Activated CD4-positive, alpha-beta memory T cell treated with anti-CD3 and anti-CD28 coated beads for 36 hours (primary cell): ENCODE data around the gene CDKN1B. TPM values are rescaled to one million over a fixed set of nuclear protein-coding genes. Genes with fewer than 3 reads are reported as not detected.
"Not testable (repeated sequence)": the region's sequence is repeated elsewhere in the genome, so short reads cannot be mapped to it uniquely, and the experiment has no call there.

Experiments used
- CTCF ChIA-PET: fragments of 350-600 bp; sonication (Branson Sonifier 250); formaldehyde crosslinking; loops from one replicate; lab custom pipeline; 2021; ENCODE audit warnings: antibody characterized with exemption, inconsistent platforms; lab: Charles Lee
- POLR2A ChIA-PET: fragments of 350-600 bp; sonication (Branson Sonifier 250); formaldehyde crosslinking; loops from one replicate; lab custom pipeline; 2021; ENCODE audit warnings: antibody characterized with exemption; lab: Charles Lee
- DNase-seq: peaks from one replicate; pipeline ENCODE4 v3.0.0-alpha.2; 2020
- H3K27ac Mint-ChIP-seq: one replicate; pipeline ENCODE4 v1.8.0; 2021; ENCODE audit warnings: mixed read lengths
- H3K27me3 Mint-ChIP-seq: one replicate; pipeline ENCODE4 v1.8.0; 2021; ENCODE audit warnings: mixed read lengths
- H3K36me3 Mint-ChIP-seq: one replicate; pipeline ENCODE4 v1.8.0; 2021; ENCODE audit warnings: mixed read lengths
- H3K4me1 Mint-ChIP-seq: one replicate; pipeline ENCODE4 v1.8.0; 2021; ENCODE audit warnings: low read depth, mixed read lengths
- H3K4me3 Mint-ChIP-seq: one replicate; pipeline ENCODE4 v1.8.0; 2021; ENCODE audit warnings: mild to moderate bottlenecking, mixed read lengths
- H3K9me3 Mint-ChIP-seq: one replicate; pipeline ENCODE4 v1.8.0; 2021; ENCODE audit warnings: mixed read lengths
- intact Hi-C: fragments of 100-400 bp; cut with micrococcal nuclease; formaldehyde crosslinking; loops from one replicate; pipeline ENCODE4 v1.15.1; 2023
- total RNA-seq, 2 experiments: library from RNA; stranded (reverse); gene quantifications; one replicate each; pipeline ENCODE4 v1.2.3, GENCODE V29; 2021

Gene CDKN1B
- total RNA-seq, 2 experiments from 2014 or later, result 52.4 to 52.8 TPM

- intact Hi-C loops, result loop anchor here (1.0 kb wide), 2 partner anchors 11 to 22 kb away; no protein-coding TSS in a partner anchor
- Mint-ChIP-seq H3K9me3 (no peaks in the 10 kb centered on the region), H3K4me1 (peaks cover 46% of the 10 kb centered on the region), H3K4me3 (peak overlapping the region; percentile 59), H3K27me3 (no peaks in the 10 kb centered on the region), H3K36me3 (peaks cover 3% of the 10 kb centered on the region), H3K27ac (peak overlapping the region; percentile 88)
- ChIA-PET CTCF (interaction anchor here (0.7 to 3.9 kb wide), 58 partner anchors 9 to 604 kb away, joined by 3 to 42 read pairs (median 4); partner anchors contain the start of genes APOLD1, BORCS5, CDKN1B and DDX47), POLR2A (interaction anchor here (0.5 to 3.7 kb wide), 15 partner anchors 10 to 380 kb away, joined by 3 to 46 read pairs (median 5); partner anchors contain the start of genes BORCS5, CDKN1B and GPR19)
- peak; percentile 76 for DNase-seq
These were observed 19.9 kb downstream of the CDKN1B start for GRCh38 chr12:12736759-12737676.

DNA sequence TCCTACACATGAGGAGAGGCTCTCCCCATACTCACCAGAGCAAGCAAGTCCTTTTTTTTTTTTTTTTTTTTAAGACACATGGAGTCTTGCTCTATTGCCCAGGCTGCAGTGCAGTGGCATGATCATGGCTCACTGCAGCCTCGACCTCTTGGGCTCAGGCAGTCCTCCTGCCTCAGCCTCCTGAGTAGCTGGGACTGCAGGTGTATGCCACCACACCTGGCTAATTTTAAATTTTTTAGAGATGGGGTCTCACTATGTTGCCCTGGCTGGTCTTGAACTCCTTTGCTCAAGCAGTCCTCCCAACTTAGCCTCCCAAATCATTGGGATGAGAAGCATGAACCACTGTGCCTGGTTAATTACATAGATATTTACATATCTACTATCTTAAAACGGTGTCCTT is 21.0 kb downstream of the CDKN1B start:
- H3K4me3 Mint-ChIP-seq, H3K27me3 Mint-ChIP-seq, H3K27ac Mint-ChIP-seq, H3K36me3 Mint-ChIP-seq, DNase-seq, H3K9me3 Mint-ChIP-seq, intact Hi-C loops: not testable (repeated sequence)
- ChIA-PET CTCF (interaction anchor here (1.2 to 3.8 kb wide), 12 partner anchors 11 to 361 kb away, joined by 3 to 42 read pairs (median 18); partner anchors contain the start of gene CDKN1B), POLR2A (interaction anchor here (3.2 to 3.7 kb wide), 3 partner anchors 11 to 22 kb away, joined by 19 to 46 read pairs (median 46); partner anchors contain the start of gene CDKN1B)
- peaks cover 41% of the 10 kb centered on the region for H3K4me1 Mint-ChIP-seq

GRCh38 chr12:12741660-12742059 is 24.5 kb downstream of the CDKN1B start:
- DNase-seq, result no peak
- Mint-ChIP-seq H3K4me1 (peaks cover 20% of the 10 kb centered on the region), H3K36me3 (peaks cover 7% of the 10 kb centered on the region), H3K9me3 (no peaks in the 10 kb centered on the region), H3K4me3 (no peak overlapping the region), H3K27me3 (no peaks in the 10 kb centered on the region), H3K27ac (no peak overlapping the region)
- intact Hi-C loops, result no loop called here
- POLR2A ChIA-PET, result no interaction called here
- CTCF ChIA-PET, result interaction anchor here (0.6 to 0.9 kb wide), 2 partner anchors 27 to 134 kb away, joined by 3 read pairs; no protein-coding TSS in a partner anchor

GRCh38 chr12:12744546-12745305 is 27.6 kb downstream of the CDKN1B start:
- Mint-ChIP-seq H3K4me3 (no peak overlapping the region), H3K36me3 (peaks cover 5% of the 10 kb centered on the region), H3K9me3 (no peaks in the 10 kb centered on the region), H3K27me3 (no peaks in the 10 kb centered on the region), H3K27ac (no peak overlapping the region), H3K4me1 (peaks cover 8% of the 10 kb centered on the region)
- DNase-seq, result no peak
- intact Hi-C loops, result no loop called here
- ChIA-PET CTCF (interaction anchor here (1.3 kb wide), 1 partner anchor 8 kb away, joined by 3 read pairs; no protein-coding TSS in a partner anchor), POLR2A (no interaction called here)

DNA sequence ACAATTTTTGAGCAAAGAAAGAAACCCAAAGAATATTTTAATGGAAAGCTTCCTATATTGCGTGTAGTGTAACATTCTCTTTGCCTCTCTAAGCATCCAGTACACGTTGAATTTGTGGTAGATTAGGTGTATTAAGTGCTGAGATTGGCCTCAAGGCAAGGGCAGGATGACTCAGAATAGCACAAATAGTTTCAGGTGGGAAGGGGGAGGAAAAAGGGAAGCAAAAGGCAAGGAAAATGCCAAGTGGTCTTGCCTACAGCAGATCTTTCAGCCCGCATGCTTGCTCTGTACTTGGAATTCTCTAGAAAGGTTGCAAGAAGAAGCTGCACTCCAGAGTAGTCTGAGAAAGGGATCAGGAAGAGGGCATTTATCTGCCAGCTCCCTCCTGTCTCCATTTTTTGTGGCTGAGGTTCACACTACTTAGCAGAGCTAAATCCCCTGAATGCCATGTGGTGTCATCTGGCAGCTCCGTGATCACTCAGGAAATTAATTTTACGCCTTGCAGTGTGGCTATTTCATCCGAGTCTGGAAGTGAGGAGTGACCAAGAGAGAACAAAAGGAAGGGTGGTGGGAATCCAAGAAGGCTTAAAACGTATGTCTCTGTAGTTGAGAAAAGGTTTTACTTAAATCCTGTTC is 28.5 kb downstream of the CDKN1B start:
- Mint-ChIP-seq H3K9me3 (no peaks in the 10 kb centered on the region), H3K4me1 (peaks cover 6% of the 10 kb centered on the region), H3K27ac (no peak overlapping the region), H3K27me3 (no peaks in the 10 kb centered on the region), H3K4me3 (no peak overlapping the region), H3K36me3 (peaks cover 5% of the 10 kb centered on the region)
- no peak for DNase-seq
- ChIA-PET CTCF (interaction anchor here (1.3 kb wide), 1 partner anchor 9 kb away, joined by 3 read pairs; no protein-coding TSS in a partner anchor), POLR2A (no interaction called here)
- intact Hi-C loops, result no loop called here

DNA sequence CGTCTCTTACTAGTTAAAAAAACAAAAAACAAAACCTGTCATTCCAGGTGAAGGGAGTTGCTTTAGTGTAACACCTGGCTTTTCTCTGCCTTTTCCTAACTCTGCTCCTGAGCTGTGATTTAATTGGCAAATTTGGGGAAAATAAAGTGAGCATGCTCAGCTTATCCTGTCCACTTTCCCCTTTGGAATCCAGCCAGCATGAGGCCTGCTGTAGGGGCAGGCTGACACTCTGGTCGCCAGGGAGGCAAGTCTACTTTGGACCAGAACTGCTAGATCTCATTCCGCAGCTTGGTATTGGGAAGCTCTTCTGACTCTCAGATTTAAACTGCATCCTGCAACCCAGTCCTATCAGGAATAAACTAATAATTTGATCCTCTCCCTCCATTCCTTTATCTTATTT is 30.1 kb downstream of the CDKN1B start:
- Mint-ChIP-seq H3K36me3 (peaks cover 7% of the 10 kb centered on the region), H3K27ac (no peak overlapping the region), H3K4me3 (no peak overlapping the region), H3K9me3 (no peaks in the 10 kb centered on the region), H3K27me3 (no peaks in the 10 kb centered on the region), H3K4me1 (no peaks in the 10 kb centered on the region)
- intact Hi-C loops, result no loop called here
- ChIA-PET POLR2A (no interaction called here), CTCF (no interaction called here)
- no peak for DNase-seq

DNA sequence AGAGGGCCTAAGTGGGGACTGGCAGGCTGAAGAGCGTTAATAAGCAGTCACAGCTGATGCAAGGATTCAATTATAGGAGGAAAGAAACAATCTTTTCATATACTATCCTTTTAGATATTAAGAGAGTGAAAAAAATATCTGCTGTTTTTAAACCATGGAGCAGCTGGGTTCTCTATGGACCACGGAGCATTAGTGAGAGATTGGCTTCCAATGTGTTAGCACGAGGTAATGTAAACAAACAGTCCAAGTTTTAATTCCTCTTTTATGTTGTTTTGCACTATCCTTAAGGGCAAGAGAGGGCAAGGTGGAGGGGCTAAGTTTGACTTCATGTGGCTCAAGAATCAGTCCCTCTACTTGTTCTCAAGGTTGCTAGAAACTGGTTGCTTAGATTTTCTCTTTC is 30.9 kb downstream of the CDKN1B start:
- Mint-ChIP-seq H3K4me1 (no peaks in the 10 kb centered on the region), H3K4me3 (no peak overlapping the region), H3K36me3 (peaks cover 7% of the 10 kb centered on the region), H3K27me3 (no peaks in the 10 kb centered on the region), H3K9me3 (no peaks in the 10 kb centered on the region), H3K27ac (no peak overlapping the region)
- CTCF ChIA-PET, result interaction anchor here (1.0 kb wide), 1 partner anchor 11 kb away, joined by 4 read pairs; no protein-coding TSS in a partner anchor
- no peak for DNase-seq
- intact Hi-C loops, result no loop called here
- POLR2A ChIA-PET, result no interaction called here

GRCh38 chr12:12749433-12749832 is 32.3 kb downstream of the CDKN1B start:
- CTCF ChIA-PET, result interaction anchor here (0.9 kb wide), 1 partner anchor 12 kb away, joined by 5 read pairs; no protein-coding TSS in a partner anchor
- no peaks in the 10 kb centered on the region for H3K4me1 Mint-ChIP-seq
- POLR2A ChIA-PET, result no interaction called here
- H3K27ac Mint-ChIP-seq, result no peak overlapping the region
- H3K36me3 Mint-ChIP-seq, result peaks cover 4% of the 10 kb centered on the region
- no peak for DNase-seq
- no peaks in the 10 kb centered on the region for H3K27me3 Mint-ChIP-seq
- intact Hi-C loops, result no loop called here
- H3K9me3 Mint-ChIP-seq, result no peaks in the 10 kb centered on the region
- no peak overlapping the region for H3K4me3 Mint-ChIP-seq

DNA sequence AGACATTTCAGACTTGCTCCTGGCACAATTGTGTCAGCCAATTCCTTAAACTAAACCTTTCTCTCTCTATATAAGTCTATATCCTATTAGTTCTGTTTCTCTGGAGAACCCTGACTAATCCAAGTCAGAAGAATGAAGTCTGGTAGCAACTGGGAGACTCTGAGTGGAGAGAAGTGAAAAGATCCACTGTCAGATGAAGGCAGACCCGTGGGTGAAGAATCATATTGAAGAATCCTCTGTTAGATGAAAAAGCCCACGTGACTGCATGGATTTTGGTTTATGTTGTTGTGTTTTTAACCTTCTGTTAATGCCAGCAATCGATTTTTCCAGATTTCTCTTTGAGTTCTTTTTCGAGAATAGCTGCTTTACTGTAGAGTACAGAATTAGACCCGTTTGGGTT is 38.8 kb downstream of the CDKN1B start:
- no peak for DNase-seq
- Mint-ChIP-seq H3K27ac (no peak overlapping the region), H3K36me3 (peaks cover 2% of the 10 kb centered on the region), H3K4me1 (no peaks in the 10 kb centered on the region), H3K27me3 (no peaks in the 10 kb centered on the region), H3K4me3 (no peak overlapping the region), H3K9me3 (no peaks in the 10 kb centered on the region)
- CTCF ChIA-PET, result interaction anchor here (0.7 kb wide), 1 partner anchor 19 kb away, joined by 4 read pairs; no protein-coding TSS in a partner anchor
- POLR2A ChIA-PET, result no interaction called here
- intact Hi-C loops, result no loop called here

DNA sequence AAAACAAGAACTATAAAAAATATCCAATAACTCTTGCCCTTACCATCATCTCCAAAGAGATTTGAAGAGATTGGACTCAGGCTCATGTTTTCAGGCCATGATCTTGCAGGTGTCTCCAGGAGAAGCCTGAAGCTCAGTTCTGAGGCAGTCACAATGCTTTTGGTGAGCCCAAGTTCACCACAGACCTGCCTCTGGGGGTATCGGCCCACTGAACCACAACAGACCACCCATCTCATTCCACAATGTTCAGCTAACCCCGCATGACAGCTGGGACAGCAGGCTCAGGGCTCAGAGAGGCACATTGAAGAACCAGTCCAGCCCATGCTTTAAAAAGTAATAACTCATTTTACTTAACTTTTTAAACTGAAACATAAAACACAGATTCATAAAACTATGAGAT is 40.0 kb downstream of the CDKN1B start:
- intact Hi-C loops, result no loop called here
- Mint-ChIP-seq H3K36me3 (peaks cover 3% of the 10 kb centered on the region), H3K9me3 (no peaks in the 10 kb centered on the region), H3K27me3 (no peaks in the 10 kb centered on the region), H3K4me3 (no peak overlapping the region), H3K4me1 (no peaks in the 10 kb centered on the region), H3K27ac (no peak overlapping the region)
- no peak for DNase-seq
- CTCF ChIA-PET, result no interaction called here
- POLR2A ChIA-PET, result no interaction called here

GRCh38 chr12:12759234-12759915 is 42.2 kb downstream of the CDKN1B start:
- Mint-ChIP-seq H3K27me3 (no peaks in the 10 kb centered on the region), H3K36me3 (peaks cover 2% of the 10 kb centered on the region), H3K4me3 (no peak overlapping the region), H3K9me3 (no peaks in the 10 kb centered on the region), H3K27ac (no peak overlapping the region), H3K4me1 (no peaks in the 10 kb centered on the region)
- intact Hi-C loops, result no loop called here
- POLR2A ChIA-PET, result no interaction called here
- CTCF ChIA-PET, result no interaction called here
- no peak for DNase-seq
